IPS DF 19.7 (cell line): ENCODE data around the gene MEGF6.

ENCODE experiments used
- DNase-seq: peaks from one replicate; pipeline ENCODE4 v3.0.0-alpha.2; 2013; ENCODE audit warnings: low read depth, low spot score

MEGF6 gene

GRCh38 chr1:3459051-3459908 lies 152.0 kb downstream of the MEGF6 start:
- DNase-seq = no peak

GRCh38 chr1:3457910-3458883 lies 153.1 kb downstream of the MEGF6 start:
- DNase-seq = no peak

GRCh38 chr1:3456964-3457909 lies 154.1 kb downstream of the MEGF6 start:
- no peak for DNase-seq

- no peak for DNase-seq
These were observed 154.8 kb downstream of the MEGF6 start for GRCh38 chr1:3456449-3456963.

- DNase-seq = no peak
These were observed 155.4 kb downstream of the MEGF6 start for GRCh38 chr1:3455670-3456448.

- no peak for DNase-seq
These were observed 156.3 kb downstream of the MEGF6 start for GRCh38 chr1:3454811-3455618.

- peak; percentile 48 for DNase-seq
These were observed 157.2 kb downstream of the MEGF6 start, which contains the start of gene ARHGEF16 for GRCh38 chr1:3453891-3454810. TSS of gene ARHGEF16 (plus strand) at chr1:3454665. CDS start at chr1:3463085, 8,420 bp downstream.

- DNase-seq = no peak
These were observed 158.0 kb downstream of the MEGF6 start for GRCh38 chr1:3453203-3453761.

GRCh38 chr1:3452866-3453175 lies 158.5 kb downstream of the MEGF6 start:
- no peak for DNase-seq

- no peak for DNase-seq
These were observed 159.1 kb downstream of the MEGF6 start for GRCh38 chr1:3451994-3452865.

GRCh38 chr1:3450983-3451382 lies 160.3 kb downstream of the MEGF6 start:
- DNase-seq = no peak

- DNase-seq = no peak
These were observed 161.0 kb downstream of the MEGF6 start for GRCh38 chr1:3450202-3450863.

GRCh38 chr1:3444736-3445135 lies 166.6 kb downstream of the MEGF6 start:
- DNase-seq = no peak

- no peak for DNase-seq
These were observed 167.0 kb downstream of the MEGF6 start for GRCh38 chr1:3444298-3444697.

GRCh38 chr1:3443807-3444206 lies 167.5 kb downstream of the MEGF6 start:
- no peak for DNase-seq

- DNase-seq = no peak
These were observed 168.4 kb downstream of the MEGF6 start for GRCh38 chr1:3442901-3443300.

GRCh38 chr1:3442331-3442730 lies 169.0 kb downstream of the MEGF6 start:
- no peak for DNase-seq
